Breast epithelium (tissue), 4 donors: ENCODE measurements around the gene IL1RL2. TPM values are rescaled to one million over a fixed set of nuclear protein-coding genes. Genes with fewer than 3 reads are reported as not detected.

Experiments
- DNase-seq, 2 donors: peaks; one replicate each; pipeline ENCODE4 v3.0.0-alpha.2; 2019; ENCODE audit warnings: low spot score in 2 of 2
- H3K27ac ChIP-seq, 2 donors: fragments of 200-600 bp; sonication (generic) in 1 of 2; one replicate each; pipeline ENCODE4 v1.5.1; 2016 to 2019; ENCODE audit warnings: mild to moderate bottlenecking in 1 of 2
- H3K27me3 ChIP-seq, 2 donors: fragments of 200-600 bp; sonication (generic) in 1 of 2; one replicate each; pipeline versions ENCODE4 v1.5.1 to v1.6.0; 2017 to 2019; ENCODE audit warnings: control low read depth in 1 of 2, mild to moderate bottlenecking in 1 of 2
- H3K36me3 ChIP-seq: fragments of 200-600 bp; one replicate; pipeline ENCODE4 v1.5.1; 2019
- H3K4me1 ChIP-seq, 2 donors: fragments of 200-600 bp; sonication (generic); one replicate each; pipeline ENCODE4 v1.5.1; 2016 to 2019; ENCODE audit warnings: control low read depth in 1 of 2
- H3K4me3 ChIP-seq, 3 donors: fragments of 200-600 bp; sonication (generic); 1 replicate in 2 of 3; 2 replicates in 1 of 3; pipeline ENCODE4 v1.5.1; 2016 to 2019; ENCODE audit warnings: mild to moderate bottlenecking in 3 of 3, moderate library complexity in 2 of 3
- H3K9me3 ChIP-seq, 2 donors: fragments of 200-600 bp; sonication (generic) in 1 of 2; one replicate each; pipeline ENCODE4 v1.5.1; 2016 to 2019; ENCODE audit warnings: control low read depth in 1 of 2
- CTCF ChIP-seq, 3 donors: fragments of 450-650 bp; IDR thresholded peaks; one replicate each; pipeline ENCODE4 v1.5.1; 2016 to 2017; ENCODE audit warnings: antibody characterized with exemption in 3 of 3, mild to moderate bottlenecking in 3 of 3, moderate library complexity in 3 of 3
- POLR2A ChIP-seq: fragments of 450-650 bp; IDR thresholded peaks from one replicate; pipeline ENCODE4 v1.6.1; 2016; ENCODE audit warnings: antibody characterized with exemption, mild to moderate bottlenecking, moderate library complexity
- POLR2AphosphoS5 ChIP-seq, 3 donors: sonication (generic); formaldehyde crosslinking; IDR thresholded peaks; one replicate each; pipeline ENCODE4 v1.6.1; 2017; ENCODE audit warnings: antibody characterized with exemption in 3 of 3
- intact Hi-C: fragments of 100-400 bp; cut with DNase I; formaldehyde crosslinking; loops from one replicate; pipeline ENCODE4 v1.15.1; 2023; ENCODE audit warnings: low total_unique reads
- total RNA-seq, 3 donors: library from RNA; depleted of rRNA; stranded (reverse); fragments of >200 nt; gene quantifications; one replicate each; pipeline ENCODE4 v1.1.0, GENCODE V29; 2016

Gene IL1RL2
- total RNA-seq, 3 donors from 2014 or later: 1.9 to 5.9 (median 2.3) TPM

- intact Hi-C loops: no loop called here
- DNase-seq: no peak
- H3K4me1 ChIP-seq: peaks cover 8 to 11% of the 10 kb centered on the region in 2 donors
- no peaks in the 10 kb centered on the region for H3K27me3 ChIP-seq
- H3K27ac ChIP-seq: peak overlapping the region; percentile 91 to 96
- no peaks in the 10 kb centered on the region for H3K36me3 ChIP-seq
- no peak for TF ChIP-seq CTCF (IDR thresholded peaks at IDR 0.05)
- TF ChIP-seq POLR2A: no peak
- TF ChIP-seq POLR2AphosphoS5 (IDR thresholded peaks at IDR 0.05): no peak
- H3K4me3 ChIP-seq: no peak overlapping the region
- no peaks in the 10 kb centered on the region for H3K9me3 ChIP-seq
These were observed 32.5 kb upstream of the IL1RL2 start for GRCh38 chr2:102154364-102154763.

GRCh38 chr2:102154946-102155702 lies 31.7 kb upstream of the IL1RL2 start:
- Histone ChIP-seq H3K27me3 (no peaks in the 10 kb centered on the region), H3K27ac (peak overlapping the region; percentile 91 to 96), H3K4me1 (peaks cover 8 to 11% of the 10 kb centered on the region in 2 donors), H3K36me3 (no peaks in the 10 kb centered on the region), H3K9me3 (no peaks in the 10 kb centered on the region), H3K4me3 (peak overlapping the region in 1 of 3 donors; percentile 39)
- TF ChIP-seq CTCF (IDR thresholded peaks at IDR 0.05): no peak
- TF ChIP-seq POLR2AphosphoS5 (IDR thresholded peaks at IDR 0.05): no peak
- TF ChIP-seq POLR2A: no peak
- intact Hi-C loops: no loop called here
- DNase-seq: no peak

- peak overlapping the region; percentile 91 to 96 for H3K27ac ChIP-seq
- intact Hi-C loops: no loop called here
- DNase-seq: peak in 1 of 2 donors; percentile 54
These were observed 30.9 kb upstream of the IL1RL2 start for GRCh38 chr2:102155703-102156515.

GRCh38 chr2:102158011-102158755 lies 28.6 kb upstream of the IL1RL2 start:
- intact Hi-C loops: no loop called here
- Histone ChIP-seq H3K27me3 (no peaks in the 10 kb centered on the region), H3K9me3 (no peaks in the 10 kb centered on the region), H3K4me3 (no peak overlapping the region), H3K36me3 (no peaks in the 10 kb centered on the region), H3K27ac (peak overlapping the region in 1 of 2 donors; percentile 54), H3K4me1 (peaks cover 11 to 22% of the 10 kb centered on the region in 2 donors)
- no peak for DNase-seq
- no peak for TF ChIP-seq CTCF (IDR thresholded peaks at IDR 0.05)
- TF ChIP-seq POLR2A: no peak
- TF ChIP-seq POLR2AphosphoS5 (IDR thresholded peaks at IDR 0.05): no peak

More at GRCh38 chr2:102155703-102156515, 30.9 kb upstream of the IL1RL2 start:
- no peaks in the 10 kb centered on the region for H3K9me3 ChIP-seq
- H3K4me3 ChIP-seq: peak overlapping the region in 1 of 3 donors; percentile 39
- TF ChIP-seq POLR2AphosphoS5 (IDR thresholded peaks at IDR 0.05) (peak; percentile 58 to 65 (median 59)), CTCF (IDR thresholded peaks at IDR 0.05) (no peak)
- no peaks in the 10 kb centered on the region for H3K27me3 ChIP-seq
- H3K36me3 ChIP-seq: no peaks in the 10 kb centered on the region
- peaks cover 8 to 11% of the 10 kb centered on the region in 2 donors for H3K4me1 ChIP-seq
